Aorta (tissue), 5 donors: ENCODE measurements around the gene PIP5KL1. TPM values are rescaled to one million over a fixed set of nuclear protein-coding genes. Genes with fewer than 3 reads are reported as not detected.

Experiments used
- ATAC-seq: fragments of 200-7000 bp; cut with Tn5 transposase; one replicate; pipeline ENCODE4 v1.9.1; 2022; ENCODE audit warnings: moderate library complexity; ENCODE audit not compliant: low FRiP score
- DNase-seq, 2 donors: peaks; one replicate each; pipeline ENCODE4 v3.0.0-alpha.2; 2020
- H3K27ac ChIP-seq, 2 donors: one replicate each; pipeline ENCODE4 v1.5.1; 2013; ENCODE audit warnings: low read length in 2 of 2, mild to moderate bottlenecking in 2 of 2, moderate library complexity in 2 of 2, control low read depth in 1 of 2, inconsistent platforms in 1 of 2, low read depth in 1 of 2
- H3K27me3 ChIP-seq, 2 donors: one replicate each; pipeline ENCODE4 v1.6.1; 2013; ENCODE audit warnings: control low read depth in 1 of 2, low read length in 1 of 2, mild to moderate bottlenecking in 1 of 2, moderate library complexity in 1 of 2; ENCODE audit not compliant: insufficient read depth in 2 of 2, control insufficient read depth in 1 of 2
- H3K36me3 ChIP-seq, 2 donors: one replicate each; pipeline ENCODE4 v1.6.1; 2013; ENCODE audit warnings: control low read depth in 1 of 2, low read length in 1 of 2, mild to moderate bottlenecking in 1 of 2; ENCODE audit not compliant: insufficient read depth in 2 of 2, control insufficient read depth in 1 of 2
- H3K4me1 ChIP-seq, 2 donors: one replicate each; pipeline ENCODE4 v1.6.1; 2013; ENCODE audit warnings: low read length in 2 of 2, control low read depth in 1 of 2, mild to moderate bottlenecking in 1 of 2, moderate library complexity in 1 of 2; ENCODE audit not compliant: insufficient read depth in 2 of 2, control insufficient read depth in 1 of 2
- H3K4me3 ChIP-seq, 2 donors: one replicate each; pipeline ENCODE4 v1.5.1; 2013; ENCODE audit warnings: low read length in 2 of 2, control low read depth in 1 of 2, mild to moderate bottlenecking in 1 of 2
- H3K9me3 ChIP-seq: one replicate; pipeline ENCODE4 v1.6.1; 2013; ENCODE audit warnings: mild to moderate bottlenecking, low read length; ENCODE audit not compliant: control insufficient read depth
- WGBS, 2 donors: extraction: QIAGEN DNeasy Blood & Tissue Kit; methylation state at CpG; one replicate each; pipeline ENCODE4 v1.1.7; 2013; 5-methylcytosine and 5-hydroxymethylcytosine counted together
- intact Hi-C, 2 donors: fragments of 100-400 bp; cut with DNase I; formaldehyde crosslinking; loops; one replicate each; pipeline versions ENCODE4 v1.14.2 to v1.15.0; 2022
- polyA plus RNA-seq, 2 donors: library from polyadenylated mRNA; stranded (reverse); fragments of 200-250 nt; gene quantifications; one replicate each; pipeline ENCODE4 v1.2.3, GENCODE V29; 2013
- total RNA-seq, 2 donors: library from RNA; stranded (reverse); fragmentation: NEBNext Ultra II Directional; extraction: Animal tissue kit (Norgen Biotek cat#: 25700); gene quantifications; one replicate each; pipeline ENCODE4 v1.2.1, GENCODE V29; 2021
- donor health status: healthy with polysubstance abuse.
- donor health status: Bipolar disorder and iron deficiency.
- donor health status: DM: no; HTN: no; CAD: no.
- donor health status: DM: no; HTN: no; CAD: no.
- donor health status: DM: yes; HTN: yes; CAD: no.

Gene PIP5KL1
- total and polyA plus RNA-seq, 4 donors: 1.4 to 4.5 (median 3.0) TPM

DNA sequence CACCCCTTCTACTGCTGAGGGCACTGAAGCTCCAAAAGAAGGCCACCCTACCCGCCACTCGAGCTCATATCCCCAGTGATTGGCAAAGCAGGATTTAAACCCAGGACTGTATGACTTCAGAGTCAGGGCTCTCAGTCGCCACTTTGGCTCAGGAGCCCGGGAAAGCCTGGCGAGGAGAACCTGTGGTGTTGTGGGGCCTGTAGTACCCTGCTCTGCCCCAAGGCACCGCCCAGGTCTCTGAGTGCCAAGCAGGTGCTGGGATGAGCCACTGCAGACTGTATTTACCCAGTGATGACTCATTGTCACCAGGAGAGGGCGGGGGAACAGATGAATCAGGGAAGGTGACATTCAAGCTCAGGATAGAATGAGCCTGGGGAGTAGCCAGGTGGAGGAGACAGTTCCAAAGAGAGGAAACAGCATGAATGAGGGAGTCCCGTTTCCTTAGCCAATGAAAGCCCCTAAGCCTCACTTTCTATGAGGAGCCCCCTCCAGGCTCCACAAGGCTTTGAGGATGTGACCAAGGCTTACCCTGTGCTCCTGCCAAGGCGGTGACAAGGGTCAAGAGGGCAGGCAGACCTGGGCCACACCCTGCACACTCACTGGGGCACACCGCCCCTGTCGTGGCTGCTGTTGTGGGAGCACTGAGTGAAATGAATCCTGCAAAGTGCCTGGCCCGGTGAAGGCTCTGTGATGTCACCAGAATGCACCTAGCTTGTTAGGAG, 24.9 kb upstream of the PIP5KL1 start:
- no peak overlapping the region for H3K27ac ChIP-seq
- WGBS, 2 donors: 62 to 65% methylated on average over 12 of the region's 12 CpGs

DNA sequence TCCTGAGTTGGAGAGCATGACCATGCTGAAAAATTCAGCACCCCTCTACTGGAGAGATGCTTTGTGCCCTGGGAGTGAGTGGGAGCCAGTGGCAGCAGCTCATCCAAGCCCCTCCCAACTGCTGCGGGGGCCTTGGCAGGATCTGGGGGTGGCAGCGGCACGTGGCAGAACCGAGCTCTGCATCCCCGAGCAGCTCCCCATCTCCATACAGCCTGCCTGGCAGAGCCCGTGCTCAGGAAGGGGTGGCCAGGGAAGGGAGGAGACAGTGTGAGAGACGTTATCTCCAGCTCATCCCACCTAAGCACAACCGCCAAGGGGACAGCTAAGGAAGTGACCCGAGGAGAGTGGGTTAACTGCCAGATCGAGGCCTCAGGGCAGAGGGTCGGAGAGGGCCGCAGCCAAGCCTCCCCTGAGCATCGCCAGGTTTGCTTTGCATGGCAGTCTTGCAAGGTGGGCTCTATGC, 24.3 kb upstream of the PIP5KL1 start:
- no peak overlapping the region for H3K27ac ChIP-seq
- intact Hi-C loops: no loop called here
- ATAC-seq: no peak

More for the DNA sequence above, 24.9 kb upstream of the PIP5KL1 start:
- no peaks in the 10 kb centered on the region for H3K27me3 ChIP-seq
- DNase-seq: no peak
- H3K4me1 ChIP-seq: no peaks in the 10 kb centered on the region
- no peak overlapping the region for H3K4me3 ChIP-seq
- no peaks in the 10 kb centered on the region for H3K36me3 ChIP-seq
- intact Hi-C loops: no loop called here
- no peaks in the 10 kb centered on the region for H3K9me3 ChIP-seq
- peak; percentile 57 for ATAC-seq

DNA sequence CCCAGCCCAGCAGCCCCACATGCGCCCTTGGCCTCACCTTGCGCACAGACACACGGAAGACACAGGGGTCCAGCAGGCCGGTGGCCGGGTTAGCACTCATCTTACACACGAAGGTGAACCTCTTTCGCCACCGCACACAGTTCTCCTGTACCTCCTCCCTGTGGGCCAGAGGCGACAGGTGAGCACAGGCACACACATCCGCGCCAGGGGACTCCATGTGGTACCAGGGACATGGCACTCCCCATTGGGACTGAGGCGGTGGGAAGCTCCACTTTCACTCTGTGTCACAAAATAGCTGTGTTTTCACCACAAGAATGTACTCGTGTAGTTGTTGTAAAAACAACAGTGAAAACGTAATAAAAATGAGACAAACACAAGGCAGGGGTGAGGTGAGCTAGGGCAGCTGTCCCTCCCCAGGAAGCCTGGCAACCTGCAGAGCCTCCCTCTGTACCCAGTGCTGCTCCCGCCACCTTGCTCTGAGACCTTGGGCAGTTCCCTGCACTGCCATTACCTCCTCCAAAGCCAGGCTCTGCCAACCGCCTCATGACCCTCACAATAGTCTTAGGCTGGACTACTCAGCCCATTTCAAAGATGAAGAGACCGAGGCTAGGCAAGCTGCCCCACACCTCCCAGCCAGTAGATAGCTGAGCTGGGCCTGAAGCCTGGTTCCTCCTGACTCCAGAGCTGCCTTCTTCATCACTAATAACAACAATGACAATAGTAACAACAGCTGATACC, 23.4 kb upstream of the PIP5KL1 start:
- H3K27me3 ChIP-seq: no peaks in the 10 kb centered on the region
- 88% methylated on average over 17 of the region's 17 CpGs for WGBS, 2 donors
- ATAC-seq: no peak
- no peaks in the 10 kb centered on the region for H3K36me3 ChIP-seq
- H3K27ac ChIP-seq: no peak overlapping the region
- no peak overlapping the region for H3K4me3 ChIP-seq
- intact Hi-C loops: no loop called here
- no peak for DNase-seq
- no peaks in the 10 kb centered on the region for H3K9me3 ChIP-seq
- H3K4me1 ChIP-seq: no peaks in the 10 kb centered on the region

More for the DNA sequence above, 24.3 kb upstream of the PIP5KL1 start:
- H3K4me1 ChIP-seq: no peaks in the 10 kb centered on the region
- H3K36me3 ChIP-seq: no peaks in the 10 kb centered on the region
- H3K4me3 ChIP-seq: no peak overlapping the region
- no peaks in the 10 kb centered on the region for H3K27me3 ChIP-seq
- no peaks in the 10 kb centered on the region for H3K9me3 ChIP-seq
- WGBS, 2 donors: 35 to 39% methylated on average over 13 of the region's 13 CpGs
- DNase-seq: no peak

DNA sequence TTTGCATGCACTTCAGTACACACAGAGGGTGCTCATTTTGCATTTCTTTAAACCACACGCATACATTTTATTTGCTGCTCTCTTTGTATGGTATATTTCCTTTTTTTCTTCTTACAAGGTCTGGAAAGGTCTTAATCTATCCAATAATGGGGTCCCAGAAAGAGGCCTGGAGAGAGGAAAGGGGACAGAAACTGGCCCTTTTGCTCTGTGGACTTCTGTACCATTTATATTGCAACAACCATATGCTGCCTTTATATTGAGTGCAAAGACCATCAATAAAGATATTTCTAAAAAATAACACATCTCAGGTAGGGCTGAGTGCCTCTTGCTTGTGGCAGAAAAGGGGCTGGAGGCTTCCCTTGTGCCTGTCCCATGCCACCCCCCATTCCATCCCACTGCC, 22.6 kb upstream of the PIP5KL1 start:
- H3K27me3 ChIP-seq: no peaks in the 10 kb centered on the region
- WGBS, 2 donors: 90% methylated on average over 1 of the region's 1 CpG
- no peak for ATAC-seq
- H3K36me3 ChIP-seq: no peaks in the 10 kb centered on the region
- H3K9me3 ChIP-seq: no peaks in the 10 kb centered on the region
- intact Hi-C loops: no loop called here
- H3K4me1 ChIP-seq: no peaks in the 10 kb centered on the region
- H3K27ac ChIP-seq: no peak overlapping the region
- H3K4me3 ChIP-seq: no peak overlapping the region
- DNase-seq: no peak

DNA sequence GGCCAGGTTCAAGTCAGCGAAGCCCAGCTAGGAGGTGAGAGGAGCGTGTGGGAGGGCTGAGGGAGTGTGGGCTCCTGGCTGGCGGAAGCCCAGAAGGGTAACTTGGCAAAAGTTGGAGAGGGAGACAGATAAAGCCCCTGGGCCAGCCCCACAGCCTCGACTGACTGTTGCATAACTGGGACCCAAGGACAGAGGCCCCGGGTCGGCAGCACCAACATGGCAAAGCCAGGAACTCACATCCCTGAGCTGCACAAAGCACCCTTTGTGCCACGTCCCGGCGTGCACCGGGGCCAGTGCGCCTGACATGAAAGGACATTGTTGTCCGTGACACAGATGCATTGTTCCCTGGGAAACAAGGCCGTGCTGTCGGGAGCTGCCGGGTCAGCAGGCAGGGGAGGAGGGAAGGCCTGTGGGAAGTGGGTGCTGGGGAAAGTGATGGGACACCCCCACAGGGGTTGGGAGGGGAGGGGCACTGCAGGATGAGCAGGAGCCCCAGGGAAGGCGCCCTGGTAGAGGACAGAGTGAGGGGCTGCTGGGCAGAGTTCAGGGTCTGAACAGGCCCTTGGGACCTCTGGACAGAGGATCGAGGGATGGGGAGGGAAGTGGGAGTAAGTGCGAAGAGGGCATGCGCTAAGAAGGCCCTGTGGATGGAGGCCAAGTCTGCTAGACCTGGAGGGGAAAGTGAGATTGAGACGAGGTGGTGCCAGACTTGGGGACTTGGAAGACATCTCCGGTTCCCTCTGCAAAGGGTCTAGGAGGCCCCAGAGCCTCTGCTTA, 20.1 kb upstream of the PIP5KL1 start:
- H3K27me3 ChIP-seq: no peaks in the 10 kb centered on the region
- DNase-seq (no peak), ATAC-seq (no peak)
- intact Hi-C loops: no loop called here
- H3K4me3 ChIP-seq: no peak overlapping the region
- H3K27ac ChIP-seq: no peak overlapping the region
- H3K4me1 ChIP-seq: no peaks in the 10 kb centered on the region
- WGBS, 2 donors: 66 to 69% methylated on average over 21 of the region's 21 CpGs
- no peaks in the 10 kb centered on the region for H3K9me3 ChIP-seq
- H3K36me3 ChIP-seq: no peaks in the 10 kb centered on the region

DNA sequence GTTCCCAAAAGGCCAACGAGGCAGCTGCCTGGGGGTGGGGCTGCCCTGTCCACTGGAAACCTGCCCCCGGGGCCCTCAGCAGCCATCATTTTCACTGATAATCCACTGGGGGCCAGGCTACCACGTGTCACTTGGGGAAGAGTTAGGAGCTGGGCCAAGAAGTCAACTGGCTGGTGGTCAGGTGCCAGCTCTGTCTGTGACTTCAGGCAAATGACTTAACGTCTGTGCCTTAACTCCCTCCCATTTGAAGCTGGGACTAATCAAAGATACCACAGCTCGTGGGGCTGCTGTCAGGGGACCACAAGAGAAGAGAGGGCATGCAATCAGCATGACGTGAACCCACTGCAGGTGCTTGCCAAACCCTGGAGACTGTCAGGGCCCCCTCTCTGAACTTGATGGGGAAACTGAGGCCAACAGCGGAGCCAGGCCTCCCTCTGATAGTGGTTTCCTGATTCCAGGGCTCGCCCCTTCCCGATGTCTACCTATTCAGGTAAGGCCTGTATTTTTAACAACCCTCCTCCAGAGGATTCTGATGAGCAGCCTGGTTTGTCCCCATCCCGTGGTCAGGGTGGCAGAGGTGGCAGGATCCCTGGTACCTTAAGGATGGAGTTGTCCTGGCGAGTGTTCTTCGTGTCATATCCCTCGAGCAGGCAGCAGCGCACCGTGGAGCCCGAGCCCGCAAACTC, 19.4 kb upstream of the PIP5KL1 start:
- Histone ChIP-seq H3K4me3 (no peak overlapping the region), H3K4me1 (no peaks in the 10 kb centered on the region), H3K27me3 (no peaks in the 10 kb centered on the region), H3K9me3 (no peaks in the 10 kb centered on the region), H3K27ac (no peak overlapping the region), H3K36me3 (no peaks in the 10 kb centered on the region)
- intact Hi-C loops: no loop called here
- DNase-seq (no peak), ATAC-seq (no peak)
- WGBS, 2 donors: 64 to 70% methylated on average over 17 of the region's 17 CpGs

DNA sequence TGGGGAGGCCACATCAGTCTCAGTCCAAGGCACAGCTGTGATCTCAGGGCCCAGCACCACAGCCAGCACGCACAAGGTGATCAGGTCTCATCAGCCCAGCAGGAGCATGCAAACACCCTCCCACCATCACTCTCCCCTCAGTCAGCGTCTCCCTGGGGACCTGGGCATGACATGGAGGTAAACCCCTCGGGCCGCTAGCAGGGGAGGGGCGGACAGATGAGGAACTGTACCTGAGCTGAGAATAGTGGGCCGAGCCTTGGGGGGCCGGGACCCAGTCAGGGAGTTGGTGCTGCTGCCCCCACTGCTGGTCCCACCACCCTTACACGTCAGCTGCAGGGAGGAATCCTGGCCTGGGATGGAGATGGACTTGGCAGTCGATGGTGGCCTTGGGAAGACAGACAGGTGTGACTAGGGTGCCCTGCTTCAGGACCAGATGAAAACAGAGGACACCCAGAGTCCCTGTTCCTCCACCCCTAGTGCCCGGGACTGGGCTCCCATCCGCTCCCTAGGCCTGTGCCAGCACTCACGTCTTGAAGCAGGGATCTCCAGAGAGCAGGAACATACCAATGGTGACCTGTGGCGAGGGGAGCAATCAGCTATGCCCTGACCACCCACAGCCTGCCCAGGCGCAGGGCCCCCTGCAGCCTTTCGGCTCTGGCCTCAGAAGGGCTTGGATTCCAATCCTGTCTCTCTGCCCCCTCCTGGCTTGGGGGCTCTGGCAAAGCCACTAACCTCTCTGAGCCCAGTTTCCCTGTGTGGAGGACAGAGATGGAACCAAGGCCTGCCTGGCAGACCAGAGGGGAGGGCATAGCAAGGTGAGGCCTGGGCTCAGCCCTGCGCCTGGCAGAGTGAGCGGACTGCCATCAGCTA, 17.5 kb upstream of the PIP5KL1 start:
- Histone ChIP-seq H3K27ac (no peak overlapping the region), H3K4me1 (no peaks in the 10 kb centered on the region), H3K9me3 (no peaks in the 10 kb centered on the region), H3K36me3 (peaks cover 0 to 2% of the 10 kb centered on the region in 2 donors), H3K4me3 (no peak overlapping the region), H3K27me3 (no peaks in the 10 kb centered on the region)
- intact Hi-C loops: no loop called here
- DNase-seq: no peak
- WGBS, 2 donors: 82% methylated on average over 17 of the region's 17 CpGs
- ATAC-seq: no peak

DNA sequence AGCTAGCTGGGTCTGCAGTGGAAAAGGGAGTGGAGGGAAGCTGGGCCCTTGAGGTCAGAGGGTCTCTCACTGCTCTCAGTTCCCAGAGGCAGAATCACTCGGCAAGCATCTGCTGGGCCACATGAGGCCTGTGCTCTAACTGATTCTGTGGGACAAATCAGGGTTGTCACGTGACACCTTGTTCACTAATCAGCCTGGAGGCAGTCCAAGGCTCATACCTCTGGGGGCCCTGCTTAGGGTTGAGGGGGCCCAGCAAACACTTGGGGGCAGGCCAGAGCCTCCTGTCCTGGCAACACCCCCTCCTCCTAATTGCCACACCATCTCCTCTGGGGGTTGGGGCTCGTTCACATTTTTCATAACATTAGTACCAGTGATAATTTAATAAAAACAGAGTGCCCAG, 16.2 kb upstream of the PIP5KL1 start:
- Histone ChIP-seq H3K27ac (no peak overlapping the region), H3K27me3 (no peaks in the 10 kb centered on the region), H3K9me3 (no peaks in the 10 kb centered on the region), H3K4me1 (no peaks in the 10 kb centered on the region), H3K36me3 (peaks cover 0 to 2% of the 10 kb centered on the region in 2 donors), H3K4me3 (no peak overlapping the region)
- ATAC-seq (no peak), DNase-seq (no peak)
- WGBS, 2 donors: 62 to 67% methylated on average over 3 of the region's 3 CpGs
- intact Hi-C loops: no loop called here
